Nucleus accumbens (tissue), 56 donors: ENCODE results near the gene MGAT4C.

ENCODE experiments used
- DNase-seq, 56 donors: peaks; one replicate each; lab custom pipeline; 2025; lab: John Stamatoyannopoulos, UW

MGAT4C gene

DNA sequence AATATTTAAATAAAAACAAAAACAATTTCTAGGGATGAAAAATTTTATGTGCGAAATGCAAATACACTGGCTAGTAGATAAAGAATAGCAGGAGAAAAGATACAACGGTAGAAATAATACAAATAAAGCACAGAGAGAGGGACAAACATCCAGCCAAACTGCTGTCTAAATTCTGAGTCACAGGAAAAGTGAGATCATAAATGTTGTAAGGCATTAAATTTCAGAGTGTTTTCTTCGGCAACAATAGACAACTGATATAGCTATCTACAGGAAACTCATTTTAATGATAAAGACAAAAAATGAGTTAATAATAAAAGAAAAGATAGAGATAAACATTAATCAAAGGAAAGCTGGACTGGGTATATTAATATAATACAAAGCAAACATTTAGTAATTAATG lies 259.9 kb downstream of the MGAT4C start:
- DNase-seq: no peak

DNA sequence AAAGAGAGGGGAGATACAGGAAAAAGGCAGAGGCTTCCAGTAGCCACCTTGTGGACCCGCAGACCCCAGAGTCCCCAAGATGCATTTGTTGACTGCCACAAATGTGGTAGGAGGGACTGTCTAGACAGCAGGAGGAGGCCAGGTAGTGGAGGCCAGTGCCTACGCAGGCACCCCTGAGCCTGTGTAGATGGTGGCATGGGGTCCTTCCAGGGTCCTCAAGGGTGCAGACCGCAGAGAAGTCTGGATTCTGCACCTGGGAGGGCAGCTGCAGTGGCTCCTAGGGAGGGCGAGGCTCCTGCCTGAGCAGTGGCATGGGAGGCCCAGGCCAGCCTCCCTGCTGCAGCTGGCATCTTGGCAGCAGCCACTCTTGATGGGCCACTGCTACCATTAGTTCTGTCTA lies 262.4 kb downstream of the MGAT4C start:
- no peak for DNase-seq

DNA sequence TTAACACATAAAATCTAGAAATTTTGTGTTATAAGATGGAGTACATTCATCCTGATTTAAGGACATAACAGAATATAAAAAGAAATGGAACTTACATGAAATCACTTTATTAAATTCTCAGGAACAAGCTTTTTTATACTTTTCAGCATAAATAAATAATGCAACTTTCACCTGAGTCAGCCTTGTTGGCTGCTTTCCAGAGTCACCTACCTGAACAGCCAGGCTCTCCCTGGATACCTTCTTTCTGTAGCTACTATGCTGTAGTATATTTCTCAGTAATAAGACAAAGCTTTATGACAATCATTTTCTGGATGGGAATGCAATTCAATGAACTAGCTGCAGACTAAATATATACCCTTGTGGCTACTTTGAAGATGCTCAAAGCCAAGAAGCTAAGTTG lies 270.2 kb downstream of the MGAT4C start:
- no peak for DNase-seq

DNA sequence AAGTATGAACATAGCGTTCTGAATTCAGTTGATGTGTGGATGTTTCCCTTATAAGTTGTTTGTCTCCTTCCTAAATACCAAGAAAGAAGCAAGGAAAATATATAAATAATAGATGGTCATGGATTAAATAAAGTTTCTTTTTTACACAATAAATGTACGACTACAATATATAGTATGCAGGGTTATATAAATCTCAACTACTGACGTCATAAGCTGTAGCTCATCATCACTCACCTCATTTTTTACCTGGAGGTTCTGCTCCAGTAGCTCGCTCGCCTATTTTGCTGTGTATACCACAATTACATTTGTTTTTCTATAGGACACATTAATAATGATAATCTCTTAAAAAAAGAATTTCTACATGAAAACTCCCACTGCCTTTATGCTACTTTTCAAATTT lies 272.6 kb downstream of the MGAT4C start:
- DNase-seq: no peak

DNA sequence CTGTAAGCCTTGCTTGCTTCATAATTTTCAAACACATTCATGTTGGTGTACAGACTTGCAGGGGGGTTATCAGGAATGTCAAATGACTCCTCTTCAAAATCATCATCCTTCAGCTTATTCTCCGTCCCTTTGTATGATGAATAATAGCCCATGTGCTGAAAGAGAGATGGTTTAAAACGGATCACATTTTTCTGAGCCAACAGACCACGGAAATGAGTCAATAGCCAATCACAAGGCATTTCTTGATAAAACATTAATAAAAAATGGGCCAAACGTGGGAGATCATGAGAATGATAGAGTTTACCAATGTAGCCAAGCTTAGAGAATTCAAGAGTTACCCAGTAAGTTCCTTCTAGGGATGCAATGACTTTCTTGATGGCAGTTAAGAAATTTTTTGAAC lies 276.6 kb downstream of the MGAT4C start:
- no peak for DNase-seq

DNA sequence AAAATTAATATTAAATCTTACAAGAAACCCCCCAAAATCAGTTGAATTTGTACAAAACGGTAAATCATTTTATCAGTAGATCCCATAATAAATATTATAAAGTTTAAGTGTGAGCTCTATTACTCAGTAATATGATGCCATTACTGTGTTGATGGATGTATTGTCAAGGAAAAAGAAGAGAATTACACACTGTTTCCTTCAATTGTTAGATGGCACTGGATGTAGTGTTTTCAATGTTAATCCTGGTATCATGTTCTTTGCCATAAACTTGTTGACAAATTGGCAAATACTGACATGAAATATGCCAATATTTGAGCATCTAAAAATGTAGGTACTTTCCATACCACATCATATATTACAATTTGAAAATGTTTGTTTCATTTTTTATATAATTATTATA lies 280.5 kb downstream of the MGAT4C start:
- DNase-seq: no peak

- DNase-seq: no peak
Measured at GRCh38 chr12:85971800-85972199, 284.4 kb downstream of the MGAT4C start.

- no peak for DNase-seq
Measured at GRCh38 chr12:85968606-85969005, 287.6 kb downstream of the MGAT4C start.

GRCh38 chr12:85963326-85963725 lies 292.9 kb downstream of the MGAT4C start:
- DNase-seq: no peak

DNA sequence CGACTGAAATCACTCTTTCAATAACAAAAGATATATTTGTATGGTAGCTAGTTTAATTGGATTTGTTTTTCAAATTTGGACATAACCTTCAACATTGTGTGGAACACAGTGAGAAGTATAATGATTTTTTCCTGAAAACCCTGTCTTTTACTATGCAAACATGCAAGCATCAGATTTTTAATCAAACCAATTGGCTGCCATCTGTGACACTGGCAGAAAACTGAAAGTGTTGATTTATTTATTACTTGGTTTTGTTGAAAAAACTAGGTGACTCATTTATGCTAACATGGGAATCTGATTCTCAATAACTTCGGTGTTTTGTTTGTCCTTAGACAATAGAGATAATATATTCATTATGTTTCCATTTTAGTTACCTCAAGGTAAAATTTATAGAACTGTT lies 300.1 kb downstream of the MGAT4C start:
- DNase-seq: no peak

DNA sequence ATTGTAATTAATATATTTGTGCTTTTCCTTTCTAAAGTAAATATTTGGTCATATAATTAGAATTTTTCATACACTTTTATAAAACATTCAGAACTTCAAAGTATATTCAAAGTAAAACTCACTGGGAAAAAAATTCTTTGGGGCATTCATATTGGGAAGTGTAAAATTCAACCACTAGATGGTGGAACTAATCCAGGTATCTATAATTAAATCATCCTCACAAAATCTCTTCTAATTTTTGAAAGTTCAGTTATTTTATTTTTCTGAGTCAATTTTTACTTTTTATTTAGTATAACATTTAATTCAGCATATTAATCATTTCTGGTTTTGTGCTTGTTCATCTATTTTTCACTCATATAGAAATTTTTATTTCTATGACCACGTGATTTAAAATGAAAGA lies 301.1 kb downstream of the MGAT4C start:
- DNase-seq: no peak

- DNase-seq: no peak
Measured at GRCh38 chr12:85951823-85952222, 304.4 kb downstream of the MGAT4C start.

- DNase-seq: no peak
Measured at GRCh38 chr12:85949253-85949652, 306.9 kb downstream of the MGAT4C start.

DNA sequence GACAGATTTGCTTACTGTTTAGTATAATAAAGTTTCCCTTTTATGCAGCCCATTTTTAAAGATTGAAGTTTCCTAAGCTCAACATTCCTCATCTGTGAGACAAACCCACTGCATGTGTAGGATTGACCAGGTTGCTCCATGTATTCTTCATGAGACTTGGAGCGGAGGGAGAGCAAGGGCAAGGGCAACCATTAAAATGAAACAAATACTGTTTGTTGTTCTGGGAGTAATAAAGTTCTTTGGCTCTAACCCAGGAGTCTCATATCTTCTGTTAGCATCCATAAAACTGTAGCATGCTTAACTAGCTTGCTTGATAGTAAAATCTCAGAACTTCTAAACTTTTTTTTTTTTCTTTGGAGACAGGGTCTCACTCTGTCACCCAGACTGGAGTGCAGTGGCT lies 307.9 kb downstream of the MGAT4C start:
- DNase-seq: no peak

- DNase-seq: no peak
Measured at GRCh38 chr12:85947286-85947685, 308.9 kb downstream of the MGAT4C start.

DNA sequence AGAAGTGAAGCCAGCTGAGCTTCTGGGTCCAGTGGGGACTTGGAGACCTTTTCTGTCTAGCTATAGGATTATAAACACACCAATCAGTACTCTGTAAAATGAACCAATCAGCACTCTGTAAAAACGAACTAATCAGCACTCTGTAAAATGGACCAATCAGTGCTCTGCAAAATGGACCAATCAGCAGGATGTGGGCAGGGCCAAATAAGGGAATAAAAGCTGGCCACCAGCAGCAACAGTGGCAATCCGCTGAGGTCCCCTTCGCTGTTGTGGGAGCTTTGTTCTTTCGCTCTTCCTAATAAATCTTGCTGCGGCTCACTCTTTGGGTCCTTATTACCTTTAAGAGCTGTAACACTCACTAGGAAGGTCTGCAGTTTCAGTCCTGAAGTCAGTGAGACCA lies 309.8 kb downstream of the MGAT4C start:
- DNase-seq: no peak

DNA sequence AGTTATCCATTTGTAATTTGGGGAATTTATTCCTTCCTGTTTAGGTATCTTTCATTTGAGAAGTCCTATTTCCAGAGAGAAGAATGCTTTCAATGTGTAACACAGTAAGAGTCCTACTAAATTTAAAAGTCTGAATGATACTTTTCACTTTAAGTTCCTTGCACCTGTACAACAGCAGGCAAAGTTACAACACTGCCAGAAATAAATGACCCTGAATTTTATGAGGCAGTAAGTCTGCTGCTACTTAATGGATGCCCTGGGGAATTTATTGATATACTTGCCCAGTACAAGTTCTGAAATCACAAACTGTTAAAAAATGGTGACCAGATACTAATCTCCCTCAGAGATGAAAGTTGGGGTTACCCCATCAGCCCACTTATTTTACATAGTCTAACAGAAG lies 329.0 kb downstream of the MGAT4C start:
- no peak for DNase-seq

- no peak for DNase-seq
Measured at GRCh38 chr12:85923767-85924331, 332.3 kb downstream of the MGAT4C start.

DNA sequence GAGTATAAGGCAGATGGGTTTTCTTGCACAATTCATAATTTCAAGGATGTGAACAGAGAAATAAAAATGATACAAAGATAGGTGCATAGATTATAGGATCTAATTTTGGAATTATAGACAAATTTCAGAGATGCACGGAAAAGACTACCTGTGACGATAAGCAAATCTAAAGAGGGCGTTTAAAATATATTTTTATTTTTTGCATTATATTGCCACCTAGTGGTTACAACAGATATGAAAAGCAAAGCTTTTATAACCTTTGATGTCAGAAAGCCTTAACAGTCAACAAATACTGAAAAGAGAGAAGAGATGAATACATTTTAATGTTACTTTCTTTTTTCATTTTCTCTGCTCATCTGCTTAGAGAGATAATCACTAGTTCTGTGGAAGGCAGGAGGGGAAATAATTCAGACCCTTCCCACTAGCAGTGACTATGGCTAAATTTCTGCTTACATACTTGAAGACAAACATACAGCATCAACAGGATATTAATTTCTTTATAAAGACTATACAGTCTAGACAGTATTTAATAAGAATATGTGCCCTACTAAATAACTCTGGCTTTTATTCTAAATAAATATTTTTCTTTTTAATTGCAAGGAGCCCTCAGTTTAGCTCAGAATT lies 335.8 kb downstream of the MGAT4C start:
- DNase-seq: no peak
